GM12892 (cell line): ENCODE results near the gene LMAN2.

ENCODE experiments used
- POLR2A ChIP-seq: IDR thresholded peaks from 2 replicates; pipeline ENCODE4 v1.6.1; 2011; ENCODE audit warnings: low read depth, low read length, control low read depth
- POLR2AphosphoS5 ChIP-seq: IDR thresholded peaks from 2 replicates; pipeline ENCODE4 v1.6.1; 2011; ENCODE audit warnings: low read depth, low read length, control low read depth
- TAF1 ChIP-seq: IDR thresholded peaks from 2 replicates; pipeline ENCODE4 v1.6.1; 2011; ENCODE audit warnings: low read depth, mild to moderate bottlenecking, control low read depth, low read length, borderline replicate concordance

DNA sequence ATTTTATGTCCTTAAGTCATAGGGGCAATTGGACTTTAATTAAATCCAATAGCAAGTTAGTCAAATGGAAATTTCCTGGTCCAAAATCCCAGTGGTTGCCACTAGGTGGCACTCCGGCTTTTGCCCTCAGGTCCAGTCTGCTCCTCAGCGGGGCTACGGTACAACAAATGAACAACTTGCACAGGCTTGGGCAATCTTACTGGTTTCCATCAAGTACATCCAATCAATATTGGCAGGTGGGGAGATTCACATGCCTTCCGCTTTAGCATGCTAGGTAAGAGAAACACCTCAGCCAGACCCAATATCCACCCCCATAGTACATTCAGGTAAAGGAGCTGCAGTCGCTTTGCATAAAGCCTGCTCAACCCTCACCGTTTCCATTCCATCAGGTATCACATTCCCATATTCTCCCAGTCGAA, 33.5 kb downstream of the LMAN2 start:
- TF ChIP-seq TAF1: no peak
- no peak for TF ChIP-seq POLR2A
- TF ChIP-seq POLR2AphosphoS5: no peak
